Erythroblast (primary cell): ENCODE measurements around the gene B3GNT8.

Source experiments
- GATA1 ChIP-seq: IDR thresholded peaks from 2 replicates; pipeline ENCODE4 v1.6.1; 2011; ENCODE audit warnings: low read depth, mild to moderate bottlenecking, control low read depth, low read length, moderate library complexity
- POLR2A ChIP-seq: IDR thresholded peaks from 2 replicates; pipeline ENCODE4 v1.6.1; 2011; ENCODE audit warnings: mild to moderate bottlenecking, low read length

GRCh38 chr19:41426952-41427646, at the start of gene B3GNT8:
- TF ChIP-seq POLR2A (no peak), GATA1 (no peak)
